ENCODE measurements around the gene MAP3K7. TPM values are rescaled to one million over a fixed set of nuclear protein-coding genes. Genes with fewer than 3 reads are reported as not detected.

MAP3K7 gene
- total and polyA plus RNA-seq, 2 of the 13 experiments (the other 11 are each of a cell fraction or from before 2014, with no cell fraction given), result 24.1 to 24.4 TPM

GRCh38 chr6:90472716-90473115, 114.2 kb downstream of the MAP3K7 start:
- 10% methylated on average over 7 of the region's 9 CpGs for WGBS (ENCODE audit: low lambda C conversion rate)
- H3K4me3 ChIP-seq (replicated peaks in 1 of 3; ENCODE audit: insufficient read depth in 1 of 3, low read depth in 2 of 3, low read length in 3 of 3), result no peak overlapping the region
- no peak for ATAC-seq
- BruUV-seq (replicated peaks), result no TSS peak
- no peaks in the 10 kb centered on the region for H4K20me1 ChIP-seq (ENCODE audit: insufficient read depth, low read length)
- no peak overlapping the region for H2AFZ ChIP-seq (ENCODE audit: low read length)
- no peaks in the 10 kb centered on the region for H3K79me2 ChIP-seq (ENCODE audit: insufficient read depth, low read length)
- POLR2A ChIA-PET, result no interaction called here
- H3K9ac ChIP-seq (ENCODE audit: insufficient read depth, low read depth, low read length), result no peak overlapping the region
- H3K27ac ChIP-seq (ENCODE audit: extremely low read length, insufficient read depth, low read length), result no peak overlapping the region
- CTCF ChIA-PET (ENCODE audit: low intra/inter-chr PET ratio, low total read pairs), result no interaction called here
- no peaks in the 10 kb centered on the region for H3K4me1 ChIP-seq (ENCODE audit: insufficient read depth, low read length)
- no peak overlapping the region for H3K4me2 ChIP-seq (ENCODE audit: low read depth, low read length)
- FAIRE-seq, result no peak
- no peak for DNase-seq (ENCODE audit: low spot score)
- in situ Hi-C loops (cut with HindIII; ENCODE audit: extremely low pct_ligation_motif_present, low pct_unique_long_range_greater_than_20kb), result no loop called here
- no peak for TF ChIP-seq YY1 (IDR thresholded peaks at IDR 0.05; ENCODE audit: insufficient read depth, insufficient replicate concordance, low read depth, low read length)
- no peaks in the 10 kb centered on the region; a peak in 1 of 5 replicates for H3K27me3 ChIP-seq (ENCODE audit: control insufficient read depth in 1 of 2, insufficient read depth in 2 of 2, low read length in 2 of 2)
- H3K9me3 ChIP-seq (ENCODE audit: low read length), result no peaks in the 10 kb centered on the region
- no peaks in the 10 kb centered on the region for H3K36me3 ChIP-seq (replicated peaks in 1 of 2; ENCODE audit: control insufficient read depth in 1 of 2, insufficient read depth in 2 of 2, low read length in 2 of 2)
- intact Hi-C loops (cut with micrococcal nuclease; ENCODE audit: unreplicated experiment), result no loop called here

GRCh38 chr6:90471263-90471662, 115.6 kb downstream of the MAP3K7 start:
- H2AFZ ChIP-seq (ENCODE audit: low read length), result no peak overlapping the region
- no peaks in the 10 kb centered on the region for H3K4me1 ChIP-seq (ENCODE audit: insufficient read depth, low read length)
- in situ Hi-C loops (cut with HindIII; ENCODE audit: extremely low pct_ligation_motif_present, low pct_unique_long_range_greater_than_20kb) (no loop called here), intact Hi-C loops (cut with micrococcal nuclease; ENCODE audit: unreplicated experiment) (no loop called here)
- H3K27me3 ChIP-seq (ENCODE audit: control insufficient read depth in 1 of 2, insufficient read depth in 2 of 2, low read length in 2 of 2), result no peaks in the 10 kb centered on the region; a peak in 1 of 5 replicates
- H3K4me3 ChIP-seq (replicated peaks in 1 of 3; ENCODE audit: insufficient read depth in 1 of 3, low read depth in 2 of 3, low read length in 3 of 3), result no peak overlapping the region
- no peak for DNase-seq (ENCODE audit: low spot score)
- H3K9me3 ChIP-seq (ENCODE audit: low read length), result no peaks in the 10 kb centered on the region
- no peak overlapping the region for H3K4me2 ChIP-seq (ENCODE audit: low read depth, low read length)
- WGBS (ENCODE audit: low lambda C conversion rate), result 28% methylated on average over 4 of the region's 4 CpGs
- no TSS peak for BruUV-seq (replicated peaks)
- H4K20me1 ChIP-seq (ENCODE audit: insufficient read depth, low read length), result no peaks in the 10 kb centered on the region
- no peaks in the 10 kb centered on the region for H3K36me3 ChIP-seq (replicated peaks in 1 of 2; ENCODE audit: control insufficient read depth in 1 of 2, insufficient read depth in 2 of 2, low read length in 2 of 2)
- CTCF ChIA-PET (ENCODE audit: low intra/inter-chr PET ratio, low total read pairs), result no interaction called here
- no peak for ATAC-seq
- no peak overlapping the region for H3K9ac ChIP-seq (ENCODE audit: insufficient read depth, low read depth, low read length)
- no peaks in the 10 kb centered on the region for H3K79me2 ChIP-seq (ENCODE audit: insufficient read depth, low read length)
- no peak overlapping the region for H3K27ac ChIP-seq (ENCODE audit: extremely low read length, insufficient read depth, low read length)
- POLR2A ChIA-PET, result no interaction called here
- no peak for FAIRE-seq
- TF ChIP-seq SMYD3 (CRISPR knock-in tag; IDR thresholded peaks at IDR 0.05), result no peak
- no peak for TF ChIP-seq DR1 (CRISPR knock-in tag; IDR thresholded peaks at IDR 0.05)
- TF ChIP-seq ARID2 (CRISPR knock-in tag; IDR thresholded peaks at IDR 0.05; ENCODE audit: borderline replicate concordance), result no peak
- no peak for TF ChIP-seq HOXA3 (CRISPR knock-in tag; IDR thresholded peaks at IDR 0.05)
- no peak for TF ChIP-seq ZNF569 (CRISPR knock-in tag; IDR thresholded peaks at IDR 0.05; ENCODE audit: borderline replicate concordance)
- TF ChIP-seq NCOA1 (CRISPR knock-in tag; IDR thresholded peaks at IDR 0.05), result no peak
- no peak for TF ChIP-seq NR2F1 (CRISPR knock-in tag; IDR thresholded peaks at IDR 0.05)
- TF ChIP-seq STAT5B (CRISPR knock-in tag; IDR thresholded peaks at IDR 0.05), result no peak
- no peak for TF ChIP-seq ZNF619 (CRISPR knock-in tag; IDR thresholded peaks at IDR 0.05)
- no peak for TF ChIP-seq ZNF850 (CRISPR knock-in tag; conservative IDR thresholded peaks at IDR 0.05)
- TF ChIP-seq KIAA2018 (CRISPR knock-in tag; IDR thresholded peaks at IDR 0.05; ENCODE audit: borderline replicate concordance), result no peak
